ENCODE data around the gene CEP350.

Gene CEP350, protein sequence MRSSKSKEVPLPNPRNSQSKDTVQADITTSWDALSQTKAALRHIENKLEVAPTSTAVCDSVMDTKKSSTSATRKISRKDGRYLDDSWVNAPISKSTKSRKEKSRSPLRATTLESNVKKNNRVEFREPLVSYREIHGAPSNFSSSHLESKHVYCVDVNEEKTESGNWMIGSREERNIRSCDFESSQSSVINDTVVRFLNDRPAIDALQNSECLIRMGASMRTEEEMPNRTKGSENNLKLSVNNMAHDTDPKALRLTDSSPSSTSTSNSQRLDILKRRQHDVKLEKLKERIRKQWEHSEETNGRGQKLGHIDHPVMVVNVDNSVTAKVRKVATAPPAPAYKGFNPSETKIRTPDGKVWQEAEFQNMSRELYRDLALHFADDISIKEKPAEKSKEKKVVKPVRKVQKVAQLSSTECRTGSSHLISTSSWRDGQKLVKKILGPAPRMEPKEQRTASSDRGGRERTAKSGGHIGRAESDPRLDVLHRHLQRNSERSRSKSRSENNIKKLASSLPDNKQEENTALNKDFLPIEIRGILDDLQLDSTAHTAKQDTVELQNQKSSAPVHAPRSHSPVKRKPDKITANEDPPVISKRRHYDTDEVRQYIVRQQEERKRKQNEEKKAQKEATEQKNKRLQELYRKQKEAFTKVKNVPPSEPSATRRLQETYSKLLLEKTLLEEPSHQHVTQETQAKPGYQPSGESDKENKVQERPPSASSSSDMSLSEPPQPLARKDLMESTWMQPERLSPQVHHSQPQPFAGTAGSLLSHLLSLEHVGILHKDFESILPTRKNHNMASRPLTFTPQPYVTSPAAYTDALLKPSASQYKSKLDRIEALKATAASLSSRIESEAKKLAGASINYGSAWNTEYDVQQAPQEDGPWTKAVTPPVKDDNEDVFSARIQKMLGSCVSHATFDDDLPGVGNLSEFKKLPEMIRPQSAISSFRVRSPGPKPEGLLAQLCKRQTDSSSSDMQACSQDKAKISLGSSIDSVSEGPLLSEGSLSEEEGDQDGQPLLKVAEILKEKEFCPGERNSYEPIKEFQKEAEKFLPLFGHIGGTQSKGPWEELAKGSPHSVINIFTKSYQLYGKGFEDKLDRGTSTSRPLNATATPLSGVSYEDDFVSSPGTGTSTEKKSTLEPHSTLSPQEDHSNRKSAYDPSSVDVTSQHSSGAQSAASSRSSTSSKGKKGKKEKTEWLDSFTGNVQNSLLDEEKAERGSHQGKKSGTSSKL (N-terminal part only)

GRCh38 chr1:179954493-179955286 lies at the start of gene CEP350:
CEP350 (plus strand) TSS chr1:179954810; CDS start chr1:179986182, 31,372 bp downstream.
- DNase-seq (ENCODE audit: low read depth in 2 of 2): peak; percentile 92 to 96

DNA sequence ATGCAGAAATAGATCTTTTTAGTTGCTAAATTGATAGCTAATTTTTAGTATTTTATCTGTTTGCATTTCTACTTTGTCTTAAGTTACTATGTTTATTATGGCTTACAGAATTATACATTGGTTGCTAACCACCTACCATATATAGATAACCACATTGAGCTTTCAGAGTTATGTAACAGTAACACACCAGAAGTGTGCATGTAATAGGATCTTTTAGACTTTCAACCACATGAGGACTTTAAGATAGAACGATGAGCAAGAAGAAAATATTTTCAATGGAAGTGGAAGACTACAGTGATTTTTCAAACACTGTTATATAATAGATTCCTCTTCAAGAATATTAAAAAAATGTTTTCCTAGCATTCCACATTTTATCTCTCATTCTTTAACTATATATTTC lies 43.7 kb upstream of the CEP350 start:
- DNase-seq (ENCODE audit: low read depth in 2 of 2): no peak

GRCh38 chr1:179911812-179912211 lies 42.8 kb upstream of the CEP350 start:
- no peak for DNase-seq (ENCODE audit: low read depth in 2 of 2)

DNA sequence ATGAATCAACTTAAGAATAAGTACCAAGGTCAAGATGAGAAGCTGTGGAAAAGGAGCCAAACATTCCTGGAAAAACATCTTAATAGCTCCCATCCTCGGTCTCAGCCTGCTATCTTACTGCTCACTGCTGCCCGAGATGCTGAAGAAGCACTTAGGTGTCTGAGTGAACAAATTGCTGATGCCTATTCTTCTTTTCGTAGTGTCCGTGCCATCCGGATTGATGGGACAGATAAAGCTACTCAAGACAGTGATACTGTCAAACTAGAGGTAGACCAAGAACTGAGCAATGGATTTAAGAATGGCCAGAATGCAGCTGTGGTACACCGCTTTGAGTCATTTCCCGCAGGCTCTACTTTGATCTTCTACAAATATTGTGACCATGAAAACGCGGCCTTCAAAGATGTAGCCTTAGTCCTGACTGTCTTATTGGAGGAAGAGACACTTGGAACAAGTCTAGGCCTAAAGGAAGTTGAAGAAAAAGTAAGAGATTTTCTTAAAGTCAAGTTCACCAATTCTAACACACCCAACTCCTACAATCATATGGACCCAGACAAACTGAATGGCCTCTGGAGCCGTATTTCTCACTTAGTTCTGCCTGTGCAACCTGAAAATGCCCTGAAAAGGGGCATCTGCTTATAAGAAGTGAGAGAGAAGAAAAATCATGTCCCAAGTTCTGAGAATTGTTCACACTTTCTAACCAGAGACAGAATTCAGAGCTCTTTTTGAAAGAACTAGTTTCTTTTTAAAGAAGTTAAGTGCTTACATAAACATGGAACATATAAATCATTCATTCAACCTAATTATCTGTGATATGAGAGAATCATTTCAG lies 36.8 kb upstream of the CEP350 start:
- no peak for DNase-seq (ENCODE audit: low read depth in 2 of 2)

DNA sequence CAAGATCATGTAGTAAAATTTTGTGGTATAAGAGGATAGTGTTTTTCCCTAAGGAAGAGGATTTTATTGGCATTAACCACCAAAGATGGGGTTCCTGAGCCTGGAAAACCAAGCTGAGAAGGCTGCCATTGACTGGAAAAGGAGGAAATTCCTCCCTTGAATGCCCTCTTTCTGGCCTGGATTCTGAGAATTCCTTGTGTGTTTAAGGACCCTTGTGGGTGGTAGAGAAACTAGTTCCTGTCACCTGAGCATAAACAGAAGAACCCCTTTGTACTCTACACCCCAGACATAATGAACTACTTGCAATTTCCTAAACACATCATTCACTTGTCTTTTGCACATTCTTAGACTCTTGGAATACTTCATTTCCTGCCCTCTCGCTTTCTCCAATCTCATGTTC lies 33.1 kb upstream of the CEP350 start:
- DNase-seq (ENCODE audit: low read depth in 2 of 2): no peak

DNA sequence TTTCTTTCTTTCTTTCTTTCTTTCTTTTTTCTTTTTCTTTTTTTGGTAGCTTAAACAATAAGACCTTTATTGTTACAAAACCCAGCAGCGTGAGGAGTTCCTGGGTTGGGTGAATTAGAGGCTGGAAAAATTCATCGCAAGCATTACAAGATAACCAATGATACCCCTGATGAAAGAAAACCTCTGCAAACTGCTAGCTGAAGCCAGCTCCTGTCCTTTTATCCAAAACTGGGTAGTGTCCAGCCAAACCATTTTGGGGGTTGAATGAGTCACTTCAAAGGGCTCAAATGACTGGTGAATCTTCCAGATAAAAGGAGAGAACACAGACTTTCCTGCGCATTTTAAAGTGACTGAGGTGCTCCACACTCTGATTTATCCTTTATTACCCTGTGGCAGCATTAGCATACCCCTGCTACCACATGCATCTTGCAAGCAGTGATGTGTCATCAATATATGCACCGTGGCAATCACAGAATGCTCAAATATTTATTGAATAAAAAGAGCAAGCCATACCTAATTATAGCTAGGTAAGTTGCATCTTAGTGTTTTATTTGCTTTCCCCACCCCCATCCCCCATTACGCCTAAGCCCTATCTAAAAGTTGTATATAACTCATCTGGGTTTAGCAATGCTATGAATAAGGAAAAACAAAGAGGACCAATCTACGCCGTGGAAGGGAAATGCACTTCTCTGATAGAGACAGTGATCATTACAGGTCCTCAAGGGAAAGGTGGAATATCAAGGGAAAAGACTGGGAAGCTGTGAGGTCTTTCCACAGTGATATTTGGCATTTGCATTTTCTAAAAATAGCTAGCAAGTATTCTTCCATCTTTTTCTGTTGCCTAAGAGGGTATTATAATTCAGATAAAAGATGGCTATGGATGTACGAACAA lies 32.4 kb upstream of the CEP350 start:
- no peak for DNase-seq (ENCODE audit: low read depth in 2 of 2)

- no peak for DNase-seq (ENCODE audit: low read depth in 2 of 2)
These were observed 31.6 kb upstream of the CEP350 start for GRCh38 chr1:179923029-179923428.

- no peak for DNase-seq (ENCODE audit: low read depth in 2 of 2)
These were observed 30.3 kb upstream of the CEP350 start for GRCh38 chr1:179924268-179924667.

GRCh38 chr1:179925302-179925701 lies 29.3 kb upstream of the CEP350 start:
- no peak for DNase-seq (ENCODE audit: low read depth in 2 of 2)

GRCh38 chr1:179925922-179926849 lies 28.4 kb upstream of the CEP350 start:
- no peak for DNase-seq (ENCODE audit: low read depth in 2 of 2)

GRCh38 chr1:179926850-179927205 lies 27.8 kb upstream of the CEP350 start:
- DNase-seq (ENCODE audit: low read depth in 2 of 2): no peak

DNA sequence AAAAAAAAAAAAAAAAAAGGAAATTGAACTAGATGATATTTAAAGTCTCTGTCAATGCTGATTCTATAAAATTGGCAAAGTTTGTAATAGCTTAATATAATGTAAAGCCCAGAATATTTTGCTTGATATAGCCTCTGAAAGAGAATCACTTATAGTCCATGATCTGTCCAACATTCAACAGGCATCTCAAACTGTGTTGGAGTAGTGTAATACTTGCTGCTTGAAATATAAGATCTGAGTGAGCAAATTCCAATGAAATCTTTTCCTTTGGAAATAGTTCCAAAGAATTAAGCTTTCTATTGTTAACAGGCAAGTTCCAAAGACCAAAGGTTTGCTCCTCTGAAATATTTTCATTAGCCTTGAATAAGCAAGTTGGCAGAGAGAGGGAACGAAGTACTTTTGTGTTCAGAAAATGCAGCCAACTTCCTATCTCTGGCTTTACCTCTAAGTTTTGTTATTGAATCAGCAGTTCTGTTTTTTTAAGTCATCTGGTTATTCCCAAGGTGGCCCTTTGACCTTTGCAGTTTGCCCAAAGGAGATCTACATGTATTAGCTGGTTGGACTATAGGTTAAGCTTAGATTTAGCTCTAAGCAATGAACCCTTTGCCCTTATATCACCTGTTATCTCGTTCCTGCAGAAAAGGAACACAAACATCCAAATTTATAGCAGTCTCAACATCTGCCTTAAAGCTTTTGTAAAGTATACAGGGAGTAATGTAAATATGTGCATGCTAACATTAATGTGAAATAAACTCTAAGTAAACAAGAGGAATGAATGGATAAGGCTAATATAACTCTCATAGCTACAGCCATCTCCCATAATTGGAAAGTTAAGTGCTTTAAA lies 24.4 kb upstream of the CEP350 start:
- DNase-seq (ENCODE audit: low read depth in 2 of 2): no peak

DNA sequence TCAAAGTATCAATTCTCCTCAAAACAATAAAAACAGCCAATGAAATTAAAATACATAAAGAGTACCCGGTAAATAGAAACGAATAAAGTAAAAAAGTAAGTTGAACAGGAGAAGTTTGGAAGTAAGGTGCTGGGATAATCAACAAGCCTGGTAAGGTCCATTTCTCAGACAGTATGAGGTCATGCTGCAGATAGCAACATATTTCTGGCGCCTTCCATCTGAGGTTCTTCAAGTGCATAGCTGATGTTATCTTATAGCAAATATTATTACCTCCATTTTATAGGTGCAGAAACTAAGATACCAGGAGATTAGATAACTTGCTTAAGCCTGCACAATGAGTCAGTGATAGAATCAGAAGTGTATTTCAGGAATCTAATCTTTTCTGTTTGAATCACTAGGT lies 23.7 kb upstream of the CEP350 start:
- DNase-seq (ENCODE audit: low read depth in 2 of 2): no peak

DNA sequence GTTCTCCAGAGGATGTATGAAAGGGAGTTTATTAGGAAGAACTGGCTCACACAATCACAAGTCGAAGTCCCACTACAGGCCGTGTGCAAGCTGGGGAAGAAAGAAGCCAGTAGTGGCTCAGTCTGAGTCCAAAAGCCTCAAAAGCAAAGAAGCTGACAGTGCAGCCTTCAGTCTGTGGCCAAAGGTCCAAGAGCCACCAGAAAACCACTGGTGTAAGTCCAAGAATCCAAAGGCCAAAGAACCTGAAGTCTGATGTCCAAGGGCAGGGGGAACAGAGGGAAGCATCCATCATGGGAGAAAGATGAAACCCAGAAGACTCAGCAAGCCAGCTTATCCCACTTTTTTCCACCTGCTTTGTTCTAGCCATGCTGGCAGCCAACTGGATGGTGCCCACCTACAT lies 21.4 kb upstream of the CEP350 start:
- DNase-seq (ENCODE audit: low read depth in 2 of 2): no peak

GRCh38 chr1:179935909-179936496 lies 18.6 kb upstream of the CEP350 start:
- DNase-seq (ENCODE audit: low read depth in 2 of 2): no peak

- DNase-seq (ENCODE audit: low read depth in 2 of 2): no peak
These were observed 16.8 kb upstream of the CEP350 start for GRCh38 chr1:179937668-179938254.

DNA sequence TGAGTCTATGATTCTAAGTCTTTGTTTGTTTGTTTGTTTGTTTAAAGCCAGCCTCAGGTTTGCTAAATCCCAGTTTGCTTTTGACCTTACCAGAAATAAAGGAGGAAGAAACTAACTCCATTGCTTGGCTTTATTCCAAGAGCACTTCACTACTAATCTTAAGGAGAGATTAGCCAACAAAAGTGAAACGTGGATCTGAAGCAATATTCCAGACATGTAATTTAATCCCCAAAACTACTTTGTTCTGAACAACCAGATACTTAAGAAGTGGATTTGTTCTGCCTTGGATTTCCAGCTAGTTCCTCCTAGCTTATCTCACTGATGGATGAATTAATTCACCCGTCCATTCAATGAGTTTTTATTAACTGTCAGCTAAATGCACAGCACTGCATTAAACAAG lies 15.9 kb upstream of the CEP350 start:
- no peak for DNase-seq (ENCODE audit: low read depth in 2 of 2)

All from activated CD8-positive, alpha-beta memory T cell treated with anti-CD3 and anti-CD28 coated beads for 4 hours (primary cell).